ENCODE results near the gene FRMPD4.

FRMPD4 gene

DNA sequence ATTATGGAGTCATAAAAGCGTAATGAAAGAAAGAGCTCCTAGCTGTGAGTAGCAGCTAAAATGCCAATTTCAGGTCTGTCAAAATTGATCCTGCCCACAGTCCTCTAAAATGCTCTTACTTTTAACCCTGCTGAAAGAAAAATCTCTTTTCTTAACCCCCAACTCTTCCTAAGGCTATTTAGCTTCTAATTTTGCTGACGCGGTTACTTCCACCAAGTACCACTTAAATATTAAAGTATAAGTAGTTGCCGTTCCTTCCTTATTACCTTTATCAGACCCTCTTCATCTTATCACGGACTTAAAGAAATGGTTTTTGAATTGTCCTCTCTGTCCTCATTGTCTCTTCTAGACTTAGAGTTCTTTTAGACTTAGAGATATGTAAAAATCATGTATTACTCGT lies 272.2 kb downstream of the FRMPD4 start:
- no peak for ATAC-seq

DNA sequence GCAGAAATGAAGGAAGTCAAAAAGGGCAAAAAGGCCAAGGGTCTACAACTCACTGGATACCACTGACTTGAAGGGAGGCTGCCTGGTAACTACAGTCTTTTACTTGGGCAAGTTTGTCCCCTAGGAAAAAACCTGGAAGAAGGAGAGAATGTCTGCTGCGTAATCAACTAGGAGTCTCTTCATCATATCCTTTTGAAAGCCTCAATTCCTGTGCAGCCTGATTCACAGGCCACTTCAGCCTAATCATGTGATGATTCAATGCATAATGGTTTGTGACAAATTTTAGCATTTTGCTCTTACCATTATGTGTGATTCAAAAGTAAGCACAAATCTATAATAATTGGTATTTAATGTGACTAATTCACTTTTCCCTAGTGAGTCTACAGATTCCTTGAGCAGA lies 273.6 kb downstream of the FRMPD4 start:
- no peak for TF ChIP-seq ZC3H10 (CRISPR knock-in tag; IDR thresholded peaks at IDR 0.05)
- no peak for TF ChIP-seq ARNTL (CRISPR knock-in tag; IDR thresholded peaks at IDR 0.05; ENCODE audit: borderline replicate concordance, low read depth)
- no peak for TF ChIP-seq TOX (CRISPR knock-in tag; IDR thresholded peaks at IDR 0.05; ENCODE audit: borderline replicate concordance)
- TF ChIP-seq, protein P1, sequence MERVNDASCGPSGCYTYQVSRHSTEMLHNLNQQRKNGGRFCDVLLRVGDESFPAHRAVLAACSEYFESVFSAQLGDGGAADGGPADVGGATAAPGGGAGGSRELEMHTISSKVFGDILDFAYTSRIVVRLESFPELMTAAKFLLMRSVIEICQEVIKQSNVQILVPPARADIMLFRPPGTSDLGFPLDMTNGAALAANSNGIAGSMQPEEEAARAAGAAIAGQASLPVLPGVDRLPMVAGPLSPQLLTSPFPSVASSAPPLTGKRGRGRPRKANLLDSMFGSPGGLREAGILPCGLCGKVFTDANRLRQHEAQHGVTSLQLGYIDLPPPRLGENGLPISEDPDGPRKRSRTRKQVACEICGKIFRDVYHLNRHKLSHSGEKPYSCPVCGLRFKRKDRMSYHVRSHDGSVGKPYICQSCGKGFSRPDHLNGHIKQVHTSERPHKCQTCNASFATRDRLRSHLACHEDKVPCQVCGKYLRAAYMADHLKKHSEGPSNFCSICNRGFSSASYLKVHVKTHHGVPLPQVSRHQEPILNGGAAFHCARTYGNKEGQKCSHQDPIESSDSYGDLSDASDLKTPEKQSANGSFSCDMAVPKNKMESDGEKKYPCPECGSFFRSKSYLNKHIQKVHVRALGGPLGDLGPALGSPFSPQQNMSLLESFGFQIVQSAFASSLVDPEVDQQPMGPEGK (CRISPR knock-in tag; IDR thresholded peaks at IDR 0.05; ENCODE audit: borderline replicate concordance): no peak
- no peak for ATAC-seq

More for the DNA sequence above, 272.2 kb downstream of the FRMPD4 start:
- TF ChIP-seq ESRRG (CRISPR knock-in tag; IDR thresholded peaks at IDR 0.05) (no peak), ZFP30 (CRISPR knock-in tag; IDR thresholded peaks at IDR 0.05) (no peak), CSDC2 (CRISPR knock-in tag; IDR thresholded peaks at IDR 0.05) (no peak), ARNTL (CRISPR knock-in tag; IDR thresholded peaks at IDR 0.05; ENCODE audit: borderline replicate concordance, low read depth) (no peak), ZNF70 (CRISPR knock-in tag; IDR thresholded peaks at IDR 0.05) (no peak), ZFP3 (CRISPR knock-in tag; IDR thresholded peaks at IDR 0.05) (no peak), GLIS3 (CRISPR knock-in tag; IDR thresholded peaks at IDR 0.05) (no peak), ISL1 (CRISPR knock-in tag; IDR thresholded peaks at IDR 0.05) (no peak), TOX (CRISPR knock-in tag; IDR thresholded peaks at IDR 0.05; ENCODE audit: borderline replicate concordance) (no peak), ZNF565 (CRISPR knock-in tag; conservative IDR thresholded peaks at IDR 0.05; ENCODE audit: low read depth) (no peak), TCF4 (CRISPR knock-in tag; IDR thresholded peaks at IDR 0.05; ENCODE audit: borderline replicate concordance) (no peak), ZNF8 (CRISPR knock-in tag; IDR thresholded peaks at IDR 0.05) (no peak)
- TF ChIP-seq, protein P2, sequence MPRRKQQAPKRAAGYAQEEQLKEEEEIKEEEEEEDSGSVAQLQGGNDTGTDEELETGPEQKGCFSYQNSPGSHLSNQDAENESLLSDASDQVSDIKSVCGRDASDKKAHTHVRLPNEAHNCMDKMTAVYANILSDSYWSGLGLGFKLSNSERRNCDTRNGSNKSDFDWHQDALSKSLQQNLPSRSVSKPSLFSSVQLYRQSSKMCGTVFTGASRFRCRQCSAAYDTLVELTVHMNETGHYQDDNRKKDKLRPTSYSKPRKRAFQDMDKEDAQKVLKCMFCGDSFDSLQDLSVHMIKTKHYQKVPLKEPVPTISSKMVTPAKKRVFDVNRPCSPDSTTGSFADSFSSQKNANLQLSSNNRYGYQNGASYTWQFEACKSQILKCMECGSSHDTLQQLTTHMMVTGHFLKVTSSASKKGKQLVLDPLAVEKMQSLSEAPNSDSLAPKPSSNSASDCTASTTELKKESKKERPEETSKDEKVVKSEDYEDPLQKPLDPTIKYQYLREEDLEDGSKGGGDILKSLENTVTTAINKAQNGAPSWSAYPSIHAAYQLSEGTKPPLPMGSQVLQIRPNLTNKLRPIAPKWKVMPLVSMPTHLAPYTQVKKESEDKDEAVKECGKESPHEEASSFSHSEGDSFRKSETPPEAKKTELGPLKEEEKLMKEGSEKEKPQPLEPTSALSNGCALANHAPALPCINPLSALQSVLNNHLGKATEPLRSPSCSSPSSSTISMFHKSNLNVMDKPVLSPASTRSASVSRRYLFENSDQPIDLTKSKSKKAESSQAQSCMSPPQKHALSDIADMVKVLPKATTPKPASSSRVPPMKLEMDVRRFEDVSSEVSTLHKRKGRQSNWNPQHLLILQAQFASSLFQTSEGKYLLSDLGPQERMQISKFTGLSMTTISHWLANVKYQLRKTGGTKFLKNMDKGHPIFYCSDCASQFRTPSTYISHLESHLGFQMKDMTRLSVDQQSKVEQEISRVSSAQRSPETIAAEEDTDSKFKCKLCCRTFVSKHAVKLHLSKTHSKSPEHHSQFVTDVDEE (CRISPR knock-in tag; IDR thresholded peaks at IDR 0.05): no peak
- TF ChIP-seq, protein P1 (CRISPR knock-in tag; IDR thresholded peaks at IDR 0.05; ENCODE audit: borderline replicate concordance): no peak
- TF ChIP-seq, protein P3, sequence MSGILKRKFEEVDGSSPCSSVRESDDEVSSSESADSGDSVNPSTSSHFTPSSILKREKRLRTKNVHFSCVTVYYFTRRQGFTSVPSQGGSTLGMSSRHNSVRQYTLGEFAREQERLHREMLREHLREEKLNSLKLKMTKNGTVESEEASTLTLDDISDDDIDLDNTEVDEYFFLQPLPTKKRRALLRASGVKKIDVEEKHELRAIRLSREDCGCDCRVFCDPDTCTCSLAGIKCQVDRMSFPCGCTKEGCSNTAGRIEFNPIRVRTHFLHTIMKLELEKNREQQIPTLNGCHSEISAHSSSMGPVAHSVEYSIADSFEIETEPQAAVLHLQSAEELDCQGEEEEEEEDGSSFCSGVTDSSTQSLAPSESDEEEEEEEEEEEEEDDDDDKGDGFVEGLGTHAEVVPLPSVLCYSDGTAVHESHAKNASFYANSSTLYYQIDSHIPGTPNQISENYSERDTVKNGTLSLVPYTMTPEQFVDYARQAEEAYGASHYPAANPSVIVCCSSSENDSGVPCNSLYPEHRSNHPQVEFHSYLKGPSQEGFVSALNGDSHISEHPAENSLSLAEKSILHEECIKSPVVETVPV (CRISPR knock-in tag; IDR thresholded peaks at IDR 0.05): no peak
- TF ChIP-seq, protein P4, sequence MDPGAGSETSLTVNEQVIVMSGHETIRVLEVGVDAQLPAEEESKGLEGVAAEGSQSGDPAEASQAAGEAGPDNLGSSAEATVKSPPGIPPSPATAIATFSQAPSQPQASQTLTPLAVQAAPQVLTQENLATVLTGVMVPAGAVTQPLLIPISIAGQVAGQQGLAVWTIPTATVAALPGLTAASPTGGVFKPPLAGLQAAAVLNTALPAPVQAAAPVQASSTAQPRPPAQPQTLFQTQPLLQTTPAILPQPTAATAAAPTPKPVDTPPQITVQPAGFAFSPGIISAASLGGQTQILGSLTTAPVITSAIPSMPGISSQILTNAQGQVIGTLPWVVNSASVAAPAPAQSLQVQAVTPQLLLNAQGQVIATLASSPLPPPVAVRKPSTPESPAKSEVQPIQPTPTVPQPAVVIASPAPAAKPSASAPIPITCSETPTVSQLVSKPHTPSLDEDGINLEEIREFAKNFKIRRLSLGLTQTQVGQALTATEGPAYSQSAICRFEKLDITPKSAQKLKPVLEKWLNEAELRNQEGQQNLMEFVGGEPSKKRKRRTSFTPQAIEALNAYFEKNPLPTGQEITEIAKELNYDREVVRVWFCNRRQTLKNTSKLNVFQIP (CRISPR knock-in tag; IDR thresholded peaks at IDR 0.05; ENCODE audit: borderline replicate concordance, low read depth): no peak

DNA sequence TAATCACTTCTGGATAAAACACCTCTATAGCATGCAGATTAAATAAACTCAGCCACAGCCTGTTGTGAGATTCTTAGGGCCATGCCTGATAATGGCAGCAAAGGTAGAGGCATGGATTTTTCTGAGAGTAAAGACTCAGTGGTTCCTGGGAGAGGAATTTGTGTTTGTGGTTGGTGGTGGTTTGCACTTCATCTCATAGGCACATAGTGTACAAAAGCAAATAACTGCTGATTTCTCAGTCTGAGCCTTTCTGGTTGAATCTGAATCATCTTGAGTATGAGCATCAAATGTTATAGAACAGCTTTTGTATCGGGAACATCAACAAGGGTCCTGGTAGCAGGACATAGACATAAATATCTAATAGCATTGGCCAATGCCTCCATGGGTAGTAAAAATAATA lies 274.3 kb downstream of the FRMPD4 start:
- no peak for ATAC-seq
- TF ChIP-seq ESRRG (CRISPR knock-in tag; IDR thresholded peaks at IDR 0.05) (no peak), ZFP30 (CRISPR knock-in tag; IDR thresholded peaks at IDR 0.05) (no peak), ZNF8 (CRISPR knock-in tag; IDR thresholded peaks at IDR 0.05) (no peak), ZFP3 (CRISPR knock-in tag; IDR thresholded peaks at IDR 0.05) (no peak), ZNF565 (CRISPR knock-in tag; conservative IDR thresholded peaks at IDR 0.05; ENCODE audit: low read depth) (no peak), OSR1 (CRISPR knock-in tag; IDR thresholded peaks at IDR 0.05) (no peak), GLIS3 (CRISPR knock-in tag; IDR thresholded peaks at IDR 0.05) (no peak), ZNF70 (CRISPR knock-in tag; IDR thresholded peaks at IDR 0.05) (no peak), ISL1 (CRISPR knock-in tag; IDR thresholded peaks at IDR 0.05) (no peak)
- TF ChIP-seq, protein P1 (CRISPR knock-in tag; IDR thresholded peaks at IDR 0.05; ENCODE audit: borderline replicate concordance): no peak
- TF ChIP-seq, protein P3 (CRISPR knock-in tag; IDR thresholded peaks at IDR 0.05): no peak

Measured in SK-N-SH treated with all-trans-retinoic acid at 6 μM for 48 hours (cell line).